Activated B cell treated with CpG ODN at 0.5 μM for 24 hours (primary cell): ENCODE measurements around the gene SULT1E1. TPM values are rescaled to one million over a fixed set of nuclear protein-coding genes. Genes with fewer than 3 reads are reported as not detected.

Experiments used
- ATAC-seq: fragments of 200-7000 bp; cut with Tn5 transposase; one replicate; pipeline ENCODE4 v1.10.0; 2021; ENCODE audit warnings: low read depth, mild to moderate bottlenecking, moderate library complexity
- CTCF ChIA-PET: fragments of 350-600 bp; sonication (Branson Sonifier 250); formaldehyde crosslinking; loops from one replicate; lab custom pipeline; 2021; ENCODE audit warnings: antibody characterized with exemption; lab: Charles Lee
- POLR2A ChIA-PET: fragments of 350-600 bp; sonication (Branson Sonifier 250); formaldehyde crosslinking; loops from one replicate; lab custom pipeline; 2021; ENCODE audit warnings: antibody characterized with exemption; lab: Charles Lee
- DNase-seq: peaks from one replicate; pipeline ENCODE4 v3.0.0; 2022
- H3K27ac Mint-ChIP-seq: one replicate; pipeline ENCODE4 v1.8.0; 2020; ENCODE audit warnings: mixed read lengths
- H3K27me3 Mint-ChIP-seq: one replicate; pipeline ENCODE4 v1.8.0; 2021; ENCODE audit warnings: mixed read lengths
- H3K36me3 Mint-ChIP-seq: one replicate; pipeline ENCODE4 v1.8.0; 2021; ENCODE audit warnings: low read depth, mixed read lengths
- H3K4me1 Mint-ChIP-seq: one replicate; pipeline ENCODE4 v1.8.0; 2021; ENCODE audit warnings: mixed read lengths
- H3K4me3 Mint-ChIP-seq: one replicate; pipeline ENCODE4 v1.8.0; 2020; ENCODE audit warnings: mild to moderate bottlenecking, mixed read lengths
- H3K9me3 Mint-ChIP-seq: one replicate; pipeline ENCODE4 v1.8.0; 2020; ENCODE audit warnings: mixed read lengths
- intact Hi-C: fragments of 100-400 bp; cut with micrococcal nuclease; formaldehyde crosslinking; loops from one replicate; pipeline ENCODE4 v1.15.1; 2024
- total RNA-seq: library from RNA; stranded (reverse); gene quantifications from 2 replicates; pipeline ENCODE4 v1.2.3, GENCODE V29; 2022
- TF ChIP-seq, protein P1 (sequence below): fragments of 200-600 bp; IDR thresholded peaks from one replicate; pipeline ENCODE4 v1.8.0; 2022; ENCODE audit warnings: antibody characterized with exemption, mild to moderate bottlenecking

The SULT1E1 gene
- total RNA-seq, 1 donor from 2014 or later = not detected

DNA sequence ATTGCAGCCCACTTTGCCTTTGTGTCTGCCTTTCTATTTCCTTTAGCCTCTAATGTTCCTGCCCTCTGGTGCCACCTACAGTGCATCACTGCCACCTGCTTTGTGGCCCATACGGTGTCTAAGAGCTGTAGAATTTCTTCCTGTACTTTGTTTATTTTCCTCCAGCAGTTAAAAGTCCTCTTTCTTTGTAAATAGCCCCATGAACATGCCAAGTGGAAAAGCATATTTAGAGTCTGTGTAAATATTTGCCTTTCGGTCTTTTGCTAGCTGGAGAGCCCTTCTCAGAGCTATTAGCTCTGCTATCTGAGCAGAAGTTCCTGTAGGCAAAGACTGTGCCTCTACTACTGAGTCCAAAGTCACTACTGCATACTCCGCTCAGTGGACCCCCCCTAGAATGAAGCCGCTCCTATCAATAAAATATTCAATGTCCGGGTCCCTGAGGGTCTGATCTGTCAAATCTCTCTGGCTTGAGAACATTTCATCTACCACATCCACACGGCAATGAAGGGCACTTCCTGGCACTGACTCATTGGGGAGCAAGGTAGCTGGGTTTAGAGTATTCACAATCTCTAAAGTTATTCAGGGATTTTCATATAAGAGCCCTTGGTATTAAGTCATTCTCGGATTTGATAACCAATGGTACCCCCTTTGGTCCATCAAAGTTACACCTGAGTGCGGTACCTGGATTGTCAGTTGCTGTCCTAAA is 36.3 kb downstream of the SULT1E1 start:
- intact Hi-C loops = no loop called here
- TF ChIP-seq, protein P1, sequence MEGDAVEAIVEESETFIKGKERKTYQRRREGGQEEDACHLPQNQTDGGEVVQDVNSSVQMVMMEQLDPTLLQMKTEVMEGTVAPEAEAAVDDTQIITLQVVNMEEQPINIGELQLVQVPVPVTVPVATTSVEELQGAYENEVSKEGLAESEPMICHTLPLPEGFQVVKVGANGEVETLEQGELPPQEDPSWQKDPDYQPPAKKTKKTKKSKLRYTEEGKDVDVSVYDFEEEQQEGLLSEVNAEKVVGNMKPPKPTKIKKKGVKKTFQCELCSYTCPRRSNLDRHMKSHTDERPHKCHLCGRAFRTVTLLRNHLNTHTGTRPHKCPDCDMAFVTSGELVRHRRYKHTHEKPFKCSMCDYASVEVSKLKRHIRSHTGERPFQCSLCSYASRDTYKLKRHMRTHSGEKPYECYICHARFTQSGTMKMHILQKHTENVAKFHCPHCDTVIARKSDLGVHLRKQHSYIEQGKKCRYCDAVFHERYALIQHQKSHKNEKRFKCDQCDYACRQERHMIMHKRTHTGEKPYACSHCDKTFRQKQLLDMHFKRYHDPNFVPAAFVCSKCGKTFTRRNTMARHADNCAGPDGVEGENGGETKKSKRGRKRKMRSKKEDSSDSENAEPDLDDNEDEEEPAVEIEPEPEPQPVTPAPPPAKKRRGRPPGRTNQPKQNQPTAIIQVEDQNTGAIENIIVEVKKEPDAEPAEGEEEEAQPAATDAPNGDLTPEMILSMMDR = no peak
- no peak for ATAC-seq
- Mint-ChIP-seq H3K4me3 (no peak overlapping the region), H3K36me3 (no peaks in the 10 kb centered on the region), H3K27ac (no peak overlapping the region), H3K27me3 (no peaks in the 10 kb centered on the region), H3K4me1 (no peaks in the 10 kb centered on the region), H3K9me3 (no peaks in the 10 kb centered on the region)
- POLR2A ChIA-PET = no interaction called here
- CTCF ChIA-PET = no interaction called here
- DNase-seq = no peak

GRCh38 chr4:69823048-69823447 is 36.9 kb downstream of the SULT1E1 start:
- no peak overlapping the region for H3K4me3 Mint-ChIP-seq

GRCh38 chr4:69822198-69822597 is 37.7 kb downstream of the SULT1E1 start:
- ChIA-PET POLR2A (no interaction called here), CTCF (no interaction called here)
- H3K27me3 Mint-ChIP-seq = no peaks in the 10 kb centered on the region

More at GRCh38 chr4:69823048-69823447, 36.9 kb downstream of the SULT1E1 start:
- no peak for DNase-seq
- Mint-ChIP-seq H3K9me3 (no peaks in the 10 kb centered on the region), H3K4me1 (no peaks in the 10 kb centered on the region), H3K36me3 (no peaks in the 10 kb centered on the region), H3K27ac (no peak overlapping the region), H3K27me3 (no peaks in the 10 kb centered on the region)
- intact Hi-C loops = no loop called here
- TF ChIP-seq, protein P1 = no peak
- no peak for ATAC-seq
- POLR2A ChIA-PET = no interaction called here
- CTCF ChIA-PET = no interaction called here

DNA sequence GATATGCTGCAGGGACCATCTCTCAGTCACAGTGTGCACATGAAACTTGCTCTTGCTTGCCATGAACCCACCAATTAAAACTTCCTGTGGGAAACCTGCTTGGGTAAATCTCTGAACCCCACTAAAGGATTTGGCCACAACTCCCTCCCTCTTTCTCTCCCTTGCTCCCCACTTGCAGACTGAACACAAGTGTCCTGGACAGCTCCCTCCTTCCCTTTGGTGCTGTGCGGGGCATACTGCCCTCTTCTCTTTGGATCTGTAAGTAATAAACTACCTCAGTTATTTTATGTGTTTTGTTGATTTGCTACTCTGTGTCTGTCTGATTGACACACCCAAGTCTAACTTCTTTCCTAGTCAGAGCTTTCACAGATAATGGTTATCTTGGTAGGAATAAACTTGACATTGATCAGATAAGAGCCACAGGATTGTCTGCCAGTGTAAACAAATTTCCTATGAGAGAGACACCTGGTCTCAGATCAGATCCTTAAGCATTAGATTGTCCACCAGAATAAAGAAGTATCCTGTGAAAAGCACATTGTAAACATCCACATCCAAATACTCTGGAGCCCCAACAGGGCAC is 41.8 kb downstream of the SULT1E1 start:
- ChIA-PET CTCF (no interaction called here), POLR2A (no interaction called here)
- H3K27me3 Mint-ChIP-seq = no peaks in the 10 kb centered on the region
- TF ChIP-seq, protein P1 = no peak
- no peaks in the 10 kb centered on the region for H3K9me3 Mint-ChIP-seq
- H3K4me3 Mint-ChIP-seq = no peak overlapping the region
- H3K27ac Mint-ChIP-seq = no peak overlapping the region
- no peak for DNase-seq
- H3K4me1 Mint-ChIP-seq = no peaks in the 10 kb centered on the region
- ATAC-seq = no peak
- no peaks in the 10 kb centered on the region for H3K36me3 Mint-ChIP-seq
- intact Hi-C loops = no loop called here

More at GRCh38 chr4:69822198-69822597, 37.7 kb downstream of the SULT1E1 start:
- H3K36me3 Mint-ChIP-seq = no peaks in the 10 kb centered on the region
- no peaks in the 10 kb centered on the region for H3K9me3 Mint-ChIP-seq
- intact Hi-C loops = no loop called here
- TF ChIP-seq, protein P1 = no peak
- H3K4me3 Mint-ChIP-seq = no peak overlapping the region
- ATAC-seq = no peak
- H3K4me1 Mint-ChIP-seq = no peaks in the 10 kb centered on the region
- H3K27ac Mint-ChIP-seq = no peak overlapping the region
- no peak for DNase-seq

DNA sequence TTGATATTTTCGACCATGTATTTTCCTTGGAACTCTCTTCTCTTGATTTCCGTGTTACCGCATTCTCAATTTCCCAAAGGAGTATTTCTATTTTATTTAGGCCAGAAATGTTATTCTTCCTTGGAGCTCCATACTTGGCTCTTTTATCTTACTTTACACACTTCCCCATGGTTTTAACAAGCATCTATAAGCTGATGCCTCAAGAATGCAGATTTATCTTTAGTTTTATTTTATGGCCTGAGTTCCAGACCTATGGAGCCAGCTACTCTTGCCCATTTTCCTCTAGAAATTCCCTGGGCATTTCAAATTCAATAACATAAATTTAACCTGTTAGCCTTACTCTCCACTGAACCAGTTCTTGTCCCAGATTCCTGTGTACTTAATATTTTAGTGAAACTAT is 43.7 kb downstream of the SULT1E1 start:
- CTCF ChIA-PET = no interaction called here
- no peak for ATAC-seq
- Mint-ChIP-seq H3K4me1 (no peaks in the 10 kb centered on the region), H3K27me3 (no peaks in the 10 kb centered on the region), H3K9me3 (no peaks in the 10 kb centered on the region), H3K27ac (no peak overlapping the region), H3K4me3 (no peak overlapping the region), H3K36me3 (no peaks in the 10 kb centered on the region)
- TF ChIP-seq, protein P1 = no peak
- DNase-seq = no peak
- intact Hi-C loops = no loop called here
- POLR2A ChIA-PET = no interaction called here
